ENCODE measurements around the gene TCF7L2.
A peak's percentile ranks its signal among the peaks of the same experiment; 100 is the strongest.

The TCF7L2 gene

GRCh38 chr10:112918771-112919170 is 31.3 kb upstream of the TCF7L2 start:
- Histone ChIP-seq H3K36me3 (ENCODE audit: control insufficient read depth in 1 of 2, insufficient read depth in 2 of 2, low read depth in 1 of 2, low read length in 2 of 2) (no peaks in the 10 kb centered on the region), H2BK5ac (ENCODE audit: low read depth, low read length, poor library complexity, severe bottlenecking) (no peak overlapping the region), H3K4me3 (ENCODE audit: insufficient read depth in 1 of 2, low read depth in 1 of 2, low read length in 2 of 2) (no peak overlapping the region), H3K4ac (ENCODE audit: low read depth in 1 of 2, low read length in 2 of 2) (no peak overlapping the region), H3K27me3 (ENCODE audit: control insufficient read depth in 1 of 2, insufficient read depth in 1 of 2, low read length in 2 of 2) (no peaks in the 10 kb centered on the region), H2AK5ac (ENCODE audit: low read length, severe bottlenecking) (no peak overlapping the region), H4K8ac (ENCODE audit: low read length) (no peak overlapping the region), H2BK12ac (ENCODE audit: low read length in 2 of 2) (no peak overlapping the region), H3K4me2 (ENCODE audit: low read length, poor library complexity, severe bottlenecking) (no peak overlapping the region), H3K23ac (ENCODE audit: low read length in 2 of 2) (no peak overlapping the region), H3K14ac (ENCODE audit: low read length in 2 of 2) (no peak overlapping the region), H3K18ac (ENCODE audit: low read depth in 1 of 2, low read length in 2 of 2) (no peak overlapping the region), H3K79me1 (replicated peaks; ENCODE audit: low read length, poor library complexity, severe bottlenecking) (no peaks in the 10 kb centered on the region), H3K9me3 (ENCODE audit: control insufficient read depth, low read length) (no peaks in the 10 kb centered on the region), H4K91ac (ENCODE audit: low read length) (no peak overlapping the region), H2BK15ac (ENCODE audit: low read depth, poor library complexity, severe bottlenecking) (no peak overlapping the region), H2BK120ac (ENCODE audit: low read depth, low read length) (no peak overlapping the region), H3K4me1 (ENCODE audit: control insufficient read depth, insufficient read depth, low read depth, low read length) (peaks cover 8% of the 10 kb centered on the region), H3K27ac (ENCODE audit: low read length, poor library complexity, severe bottlenecking) (no peak overlapping the region), H2AFZ (ENCODE audit: low read depth, low read length) (no peak overlapping the region), H3K9ac (ENCODE audit: low read length) (no peak overlapping the region)
- no peak for DNase-seq
- 100% methylated on average over 1 of the region's 1 CpG for WGBS

GRCh38 chr10:112919721-112920120 is 30.3 kb upstream of the TCF7L2 start:
- no peaks in the 10 kb centered on the region for H3K79me1 ChIP-seq (replicated peaks; ENCODE audit: low read length, poor library complexity, severe bottlenecking)
- no peak overlapping the region for H3K4me2 ChIP-seq (ENCODE audit: low read length, poor library complexity, severe bottlenecking)
- no peaks in the 10 kb centered on the region for H3K9me3 ChIP-seq (ENCODE audit: control insufficient read depth, low read length)
- H3K14ac ChIP-seq (ENCODE audit: low read length in 2 of 2): no peak overlapping the region
- H3K27me3 ChIP-seq (ENCODE audit: control insufficient read depth in 1 of 2, insufficient read depth in 1 of 2, low read length in 2 of 2): no peaks in the 10 kb centered on the region
- no peaks in the 10 kb centered on the region for H3K36me3 ChIP-seq (ENCODE audit: control insufficient read depth in 1 of 2, insufficient read depth in 2 of 2, low read depth in 1 of 2, low read length in 2 of 2)
- H3K4ac ChIP-seq (ENCODE audit: low read depth in 1 of 2, low read length in 2 of 2): no peak overlapping the region
- no peak overlapping the region for H2BK15ac ChIP-seq (ENCODE audit: low read depth, poor library complexity, severe bottlenecking)
- peak; percentile 55 for DNase-seq
- H2AK5ac ChIP-seq (ENCODE audit: low read length, severe bottlenecking): no peak overlapping the region
- H4K91ac ChIP-seq (ENCODE audit: low read length): no peak overlapping the region
- no peak overlapping the region for H3K9ac ChIP-seq (ENCODE audit: low read length)
- H4K8ac ChIP-seq (ENCODE audit: low read length): no peak overlapping the region
- H3K4me1 ChIP-seq (ENCODE audit: control insufficient read depth, insufficient read depth, low read depth, low read length): peaks cover 8% of the 10 kb centered on the region
- no peak overlapping the region for H3K4me3 ChIP-seq (ENCODE audit: insufficient read depth in 1 of 2, low read depth in 1 of 2, low read length in 2 of 2)
- no peak overlapping the region for H3K23ac ChIP-seq (ENCODE audit: low read length in 2 of 2)
- H3K18ac ChIP-seq (ENCODE audit: low read depth in 1 of 2, low read length in 2 of 2): no peak overlapping the region
- no peak overlapping the region for H2BK120ac ChIP-seq (ENCODE audit: low read depth, low read length)
- no peak overlapping the region for H2AFZ ChIP-seq (ENCODE audit: low read depth, low read length)
- no peak overlapping the region for H2BK12ac ChIP-seq (ENCODE audit: low read length in 2 of 2)
- H2BK5ac ChIP-seq (ENCODE audit: low read depth, low read length, poor library complexity, severe bottlenecking): no peak overlapping the region
- 13% methylated on average over 7 of the region's 7 CpGs for WGBS
- no peak overlapping the region for H3K27ac ChIP-seq (ENCODE audit: low read length, poor library complexity, severe bottlenecking)

GRCh38 chr10:112926906-112927688 is 22.9 kb upstream of the TCF7L2 start:
- Histone ChIP-seq H3K4me3 (ENCODE audit: insufficient read depth in 1 of 2, low read depth in 1 of 2, low read length in 2 of 2) (no peak overlapping the region), H3K18ac (ENCODE audit: low read depth in 1 of 2, low read length in 2 of 2) (no peak overlapping the region), H3K27me3 (ENCODE audit: control insufficient read depth in 1 of 2, insufficient read depth in 1 of 2, low read length in 2 of 2) (no peaks in the 10 kb centered on the region), H3K9me3 (ENCODE audit: control insufficient read depth, low read length) (no peaks in the 10 kb centered on the region), H2BK12ac (ENCODE audit: low read length in 2 of 2) (no peak overlapping the region), H3K4me2 (ENCODE audit: low read length, poor library complexity, severe bottlenecking) (no peak overlapping the region), H3K4ac (ENCODE audit: low read depth in 1 of 2, low read length in 2 of 2) (no peak overlapping the region), H3K36me3 (ENCODE audit: control insufficient read depth in 1 of 2, insufficient read depth in 2 of 2, low read depth in 1 of 2, low read length in 2 of 2) (no peaks in the 10 kb centered on the region), H2BK15ac (ENCODE audit: low read depth, poor library complexity, severe bottlenecking) (no peak overlapping the region), H2BK120ac (ENCODE audit: low read depth, low read length) (no peak overlapping the region), H2AK5ac (ENCODE audit: low read length, severe bottlenecking) (no peak overlapping the region), H3K79me1 (replicated peaks; ENCODE audit: low read length, poor library complexity, severe bottlenecking) (no peaks in the 10 kb centered on the region), H3K23ac (ENCODE audit: low read length in 2 of 2) (no peak overlapping the region), H3K27ac (ENCODE audit: low read length, poor library complexity, severe bottlenecking) (no peak overlapping the region), H3K9ac (ENCODE audit: low read length) (no peak overlapping the region), H2AFZ (ENCODE audit: low read depth, low read length) (no peak overlapping the region), H4K91ac (ENCODE audit: low read length) (no peak overlapping the region), H3K14ac (ENCODE audit: low read length in 2 of 2) (no peak overlapping the region), H2BK5ac (ENCODE audit: low read depth, low read length, poor library complexity, severe bottlenecking) (no peak overlapping the region), H3K4me1 (ENCODE audit: control insufficient read depth, insufficient read depth, low read depth, low read length) (no peaks in the 10 kb centered on the region), H4K8ac (ENCODE audit: low read length) (no peak overlapping the region)
- 93% methylated on average over 5 of the region's 5 CpGs for WGBS
- no peak for DNase-seq

- H4K91ac ChIP-seq (ENCODE audit: low read length): no peak overlapping the region
- H3K36me3 ChIP-seq (ENCODE audit: control insufficient read depth in 1 of 2, insufficient read depth in 2 of 2, low read depth in 1 of 2, low read length in 2 of 2): no peaks in the 10 kb centered on the region
- no peak overlapping the region for H3K4me2 ChIP-seq (ENCODE audit: low read length, poor library complexity, severe bottlenecking)
- no peak overlapping the region for H2AFZ ChIP-seq (ENCODE audit: low read depth, low read length)
- no peak overlapping the region for H3K18ac ChIP-seq (ENCODE audit: low read depth in 1 of 2, low read length in 2 of 2)
- no peak overlapping the region for H3K14ac ChIP-seq (ENCODE audit: low read length in 2 of 2)
- H3K4me1 ChIP-seq (ENCODE audit: control insufficient read depth, insufficient read depth, low read depth, low read length): no peaks in the 10 kb centered on the region
- no peak overlapping the region for H4K8ac ChIP-seq (ENCODE audit: low read length)
- H3K4me3 ChIP-seq (ENCODE audit: insufficient read depth in 1 of 2, low read depth in 1 of 2, low read length in 2 of 2): no peak overlapping the region
- no peak overlapping the region for H3K9ac ChIP-seq (ENCODE audit: low read length)
- H3K23ac ChIP-seq (ENCODE audit: low read length in 2 of 2): no peak overlapping the region
- no peak overlapping the region for H2BK12ac ChIP-seq (ENCODE audit: low read length in 2 of 2)
- 88% methylated on average over 1 of the region's 2 CpGs for WGBS
- no peak overlapping the region for H2BK15ac ChIP-seq (ENCODE audit: low read depth, poor library complexity, severe bottlenecking)
- no peaks in the 10 kb centered on the region for H3K9me3 ChIP-seq (ENCODE audit: control insufficient read depth, low read length)
- H2AK5ac ChIP-seq (ENCODE audit: low read length, severe bottlenecking): no peak overlapping the region
- H2BK5ac ChIP-seq (ENCODE audit: low read depth, low read length, poor library complexity, severe bottlenecking): no peak overlapping the region
- H2BK120ac ChIP-seq (ENCODE audit: low read depth, low read length): no peak overlapping the region
- H3K79me1 ChIP-seq (replicated peaks; ENCODE audit: low read length, poor library complexity, severe bottlenecking): no peaks in the 10 kb centered on the region
- no peak overlapping the region for H3K27ac ChIP-seq (ENCODE audit: low read length, poor library complexity, severe bottlenecking)
- DNase-seq: no peak
- no peak overlapping the region for H3K4ac ChIP-seq (ENCODE audit: low read depth in 1 of 2, low read length in 2 of 2)
- H3K27me3 ChIP-seq (ENCODE audit: control insufficient read depth in 1 of 2, insufficient read depth in 1 of 2, low read length in 2 of 2): no peaks in the 10 kb centered on the region
Observed at GRCh38 chr10:112927980-112928379, 22.1 kb upstream of the TCF7L2 start.
